Measurements from ENCODE around the gene OCIAD1.

Gene OCIAD1

GRCh38 chr4:48830706-48831531 is at the start of gene OCIAD1:
Gene OCIAD1 (plus strand): TSS chr4:48831088. CDS start chr4:48832625, 1,537 bp downstream.
- no peaks in the 10 kb centered on the region for H3K27me3 ChIP-seq (ENCODE audit: control insufficient read depth, insufficient read depth, low read length)
- H3K4me1 ChIP-seq (ENCODE audit: control insufficient read depth, insufficient read depth, low read length): peaks cover 5% of the 10 kb centered on the region
- peak within 1 kb of the TSS; percentile 100 for H3K4me3 ChIP-seq (ENCODE audit: low read depth, low read length)
- H3K9me3 ChIP-seq (ENCODE audit: control insufficient read depth, insufficient read depth, low read length): no peaks in the 10 kb centered on the region
- peaks cover 13% of the 10 kb centered on the region for H3K36me3 ChIP-seq (ENCODE audit: control insufficient read depth, insufficient read depth, low read length)
- peak within 1 kb of the TSS; percentile 99 for H3K9ac ChIP-seq (ENCODE audit: low read depth, low read length)

GRCh38 chr4:48781968-48782367 is 48.9 kb upstream of the OCIAD1 start:
- H3K4me1 ChIP-seq (ENCODE audit: control insufficient read depth, insufficient read depth, low read length): peaks cover 9% of the 10 kb centered on the region
- H3K9ac ChIP-seq (ENCODE audit: low read depth, low read length): no peak overlapping the region
- H3K9me3 ChIP-seq (ENCODE audit: control insufficient read depth, insufficient read depth, low read length): no peaks in the 10 kb centered on the region
- H3K4me3 ChIP-seq (ENCODE audit: low read depth, low read length): no peak overlapping the region
- H3K27me3 ChIP-seq (ENCODE audit: control insufficient read depth, insufficient read depth, low read length): no peaks in the 10 kb centered on the region
- no peaks in the 10 kb centered on the region for H3K36me3 ChIP-seq (ENCODE audit: control insufficient read depth, insufficient read depth, low read length)

GRCh38 chr4:48785302-48785701 is 45.6 kb upstream of the OCIAD1 start:
- no peaks in the 10 kb centered on the region for H3K4me1 ChIP-seq (ENCODE audit: control insufficient read depth, insufficient read depth, low read length)
- no peak overlapping the region for H3K4me3 ChIP-seq (ENCODE audit: low read depth, low read length)
- no peak overlapping the region for H3K9ac ChIP-seq (ENCODE audit: low read depth, low read length)
- no peaks in the 10 kb centered on the region for H3K36me3 ChIP-seq (ENCODE audit: control insufficient read depth, insufficient read depth, low read length)
- H3K27me3 ChIP-seq (ENCODE audit: control insufficient read depth, insufficient read depth, low read length): no peaks in the 10 kb centered on the region
- H3K9me3 ChIP-seq (ENCODE audit: control insufficient read depth, insufficient read depth, low read length): no peaks in the 10 kb centered on the region

- no peak overlapping the region for H3K4me3 ChIP-seq (ENCODE audit: low read depth, low read length)
- no peaks in the 10 kb centered on the region for H3K27me3 ChIP-seq (ENCODE audit: control insufficient read depth, insufficient read depth, low read length)
- no peak overlapping the region for H3K9ac ChIP-seq (ENCODE audit: low read depth, low read length)
- H3K9me3 ChIP-seq (ENCODE audit: control insufficient read depth, insufficient read depth, low read length): no peaks in the 10 kb centered on the region
- H3K36me3 ChIP-seq (ENCODE audit: control insufficient read depth, insufficient read depth, low read length): no peaks in the 10 kb centered on the region
- H3K4me1 ChIP-seq (ENCODE audit: control insufficient read depth, insufficient read depth, low read length): no peaks in the 10 kb centered on the region
Observed at GRCh38 chr4:48786549-48786948, 44.3 kb upstream of the OCIAD1 start.

GRCh38 chr4:48787056-48787455 is 43.8 kb upstream of the OCIAD1 start:
- Histone ChIP-seq H3K4me1 (ENCODE audit: control insufficient read depth, insufficient read depth, low read length) (no peaks in the 10 kb centered on the region), H3K27me3 (ENCODE audit: control insufficient read depth, insufficient read depth, low read length) (no peaks in the 10 kb centered on the region), H3K36me3 (ENCODE audit: control insufficient read depth, insufficient read depth, low read length) (no peaks in the 10 kb centered on the region), H3K4me3 (ENCODE audit: low read depth, low read length) (no peak overlapping the region), H3K9ac (ENCODE audit: low read depth, low read length) (no peak overlapping the region), H3K9me3 (ENCODE audit: control insufficient read depth, insufficient read depth, low read length) (no peaks in the 10 kb centered on the region)

GRCh38 chr4:48790561-48790960 is 40.3 kb upstream of the OCIAD1 start:
- Histone ChIP-seq H3K4me3 (ENCODE audit: low read depth, low read length) (no peak overlapping the region), H3K4me1 (ENCODE audit: control insufficient read depth, insufficient read depth, low read length) (no peaks in the 10 kb centered on the region), H3K36me3 (ENCODE audit: control insufficient read depth, insufficient read depth, low read length) (no peaks in the 10 kb centered on the region), H3K27me3 (ENCODE audit: control insufficient read depth, insufficient read depth, low read length) (no peaks in the 10 kb centered on the region), H3K9ac (ENCODE audit: low read depth, low read length) (no peak overlapping the region), H3K9me3 (ENCODE audit: control insufficient read depth, insufficient read depth, low read length) (no peaks in the 10 kb centered on the region)

GRCh38 chr4:48791313-48791712 is 39.6 kb upstream of the OCIAD1 start:
- H3K36me3 ChIP-seq (ENCODE audit: control insufficient read depth, insufficient read depth, low read length): no peaks in the 10 kb centered on the region
- no peak overlapping the region for H3K4me3 ChIP-seq (ENCODE audit: low read depth, low read length)
- H3K27me3 ChIP-seq (ENCODE audit: control insufficient read depth, insufficient read depth, low read length): no peaks in the 10 kb centered on the region
- H3K9me3 ChIP-seq (ENCODE audit: control insufficient read depth, insufficient read depth, low read length): no peaks in the 10 kb centered on the region
- H3K4me1 ChIP-seq (ENCODE audit: control insufficient read depth, insufficient read depth, low read length): no peaks in the 10 kb centered on the region
- no peak overlapping the region for H3K9ac ChIP-seq (ENCODE audit: low read depth, low read length)

- Histone ChIP-seq H3K4me1 (ENCODE audit: control insufficient read depth, insufficient read depth, low read length) (no peaks in the 10 kb centered on the region), H3K27me3 (ENCODE audit: control insufficient read depth, insufficient read depth, low read length) (no peaks in the 10 kb centered on the region), H3K9ac (ENCODE audit: low read depth, low read length) (no peak overlapping the region), H3K4me3 (ENCODE audit: low read depth, low read length) (no peak overlapping the region), H3K9me3 (ENCODE audit: control insufficient read depth, insufficient read depth, low read length) (no peaks in the 10 kb centered on the region), H3K36me3 (ENCODE audit: control insufficient read depth, insufficient read depth, low read length) (no peaks in the 10 kb centered on the region)
Observed at GRCh38 chr4:48792348-48793006, 38.4 kb upstream of the OCIAD1 start.

- no peak overlapping the region for H3K9ac ChIP-seq (ENCODE audit: low read depth, low read length)
- H3K36me3 ChIP-seq (ENCODE audit: control insufficient read depth, insufficient read depth, low read length): no peaks in the 10 kb centered on the region
- H3K4me3 ChIP-seq (ENCODE audit: low read depth, low read length): no peak overlapping the region
- no peaks in the 10 kb centered on the region for H3K27me3 ChIP-seq (ENCODE audit: control insufficient read depth, insufficient read depth, low read length)
- peaks cover 4% of the 10 kb centered on the region for H3K4me1 ChIP-seq (ENCODE audit: control insufficient read depth, insufficient read depth, low read length)
- no peaks in the 10 kb centered on the region for H3K9me3 ChIP-seq (ENCODE audit: control insufficient read depth, insufficient read depth, low read length)
Observed at GRCh38 chr4:48795108-48795507, 35.8 kb upstream of the OCIAD1 start.

- Histone ChIP-seq H3K4me1 (ENCODE audit: control insufficient read depth, insufficient read depth, low read length) (peaks cover 4% of the 10 kb centered on the region), H3K9ac (ENCODE audit: low read depth, low read length) (no peak overlapping the region), H3K4me3 (ENCODE audit: low read depth, low read length) (no peak overlapping the region), H3K36me3 (ENCODE audit: control insufficient read depth, insufficient read depth, low read length) (no peaks in the 10 kb centered on the region), H3K27me3 (ENCODE audit: control insufficient read depth, insufficient read depth, low read length) (no peaks in the 10 kb centered on the region), H3K9me3 (ENCODE audit: control insufficient read depth, insufficient read depth, low read length) (no peaks in the 10 kb centered on the region)
Observed at GRCh38 chr4:48796191-48796926, 34.5 kb upstream of the OCIAD1 start.

- no peaks in the 10 kb centered on the region for H3K27me3 ChIP-seq (ENCODE audit: control insufficient read depth, insufficient read depth, low read length)
- no peaks in the 10 kb centered on the region for H3K9me3 ChIP-seq (ENCODE audit: control insufficient read depth, insufficient read depth, low read length)
- no peak overlapping the region for H3K4me3 ChIP-seq (ENCODE audit: low read depth, low read length)
- no peak overlapping the region for H3K9ac ChIP-seq (ENCODE audit: low read depth, low read length)
- H3K36me3 ChIP-seq (ENCODE audit: control insufficient read depth, insufficient read depth, low read length): no peaks in the 10 kb centered on the region
- H3K4me1 ChIP-seq (ENCODE audit: control insufficient read depth, insufficient read depth, low read length): peaks cover 4% of the 10 kb centered on the region
Observed at GRCh38 chr4:48796927-48797679, 33.8 kb upstream of the OCIAD1 start.
